ENCODE results near the gene TRAF3IP1. TPM values are rescaled to one million over a fixed set of nuclear protein-coding genes. Genes with fewer than 3 reads are reported as not detected.
A peak's percentile ranks its signal among the peaks of the same experiment; 100 is the strongest.

Gene TRAF3IP1
- polyA plus RNA-seq, 1 donor from 2014 or later = 12.5 TPM

- Histone ChIP-seq H2AFZ (ENCODE audit: low read depth, low read length) (no peak overlapping the region), H3K36me3 (ENCODE audit: insufficient read depth, low read length) (peaks cover 11% of the 10 kb centered on the region), H3K27me3 (ENCODE audit: insufficient read depth, low read depth, low read length) (no peaks in the 10 kb centered on the region), H3K27ac (ENCODE audit: low read length) (no peak overlapping the region), H3F3A (ENCODE audit: insufficient read depth, low read length, poor library complexity, severe bottlenecking) (no peaks in the 10 kb centered on the region), H3K79me2 (replicated peaks; ENCODE audit: insufficient read depth, low read length) (peaks cover 46% of the 10 kb centered on the region), H3K4me3 (ENCODE audit: low read length) (peak overlapping the region; percentile 92), H3K9me2 (ENCODE audit: insufficient read depth, low read length) (no peaks in the 10 kb centered on the region), H4K20me1 (ENCODE audit: insufficient read depth) (no peaks in the 10 kb centered on the region), H3K9me3 (ENCODE audit: low read length) (no peaks in the 10 kb centered on the region), H3K9ac (ENCODE audit: low read length) (no peak overlapping the region), H3K4me2 (ENCODE audit: low read length) (no peak overlapping the region)
- TF ChIP-seq EP300 (conservative IDR thresholded peaks at IDR 0.05; ENCODE audit: poor library complexity, severe bottlenecking) (no peak), TAF1 (IDR thresholded peaks at IDR 0.05; ENCODE audit: low read depth) (no peak), CTCF (IDR thresholded peaks at IDR 0.05; ENCODE audit: poor library complexity, severe bottlenecking) (no peak), RAD21 (conservative IDR thresholded peaks at IDR 0.05) (no peak), POLR2AphosphoS5 (IDR thresholded peaks at IDR 0.05) (no peak), REST (IDR thresholded peaks at IDR 0.05; ENCODE audit: borderline replicate concordance) (no peak), SMC3 (conservative IDR thresholded peaks at IDR 0.05; ENCODE audit: poor library complexity) (no peak), EZH2 (IDR thresholded peaks at IDR 0.05; ENCODE audit: borderline replicate concordance, insufficient read depth, low read length, poor library complexity, severe bottlenecking) (no peak), MXI1 (conservative IDR thresholded peaks at IDR 0.05; ENCODE audit: poor library complexity, severe bottlenecking) (no peak)
Observed at GRCh38 chr2:238428866-238429265, 108.5 kb downstream of the TRAF3IP1 start.

- no peak overlapping the region for H3K9ac ChIP-seq (ENCODE audit: low read length)
- TF ChIP-seq EZH2 (IDR thresholded peaks at IDR 0.05; ENCODE audit: borderline replicate concordance, insufficient read depth, low read length, poor library complexity, severe bottlenecking) = no peak
- TF ChIP-seq CTCF (IDR thresholded peaks at IDR 0.05; ENCODE audit: poor library complexity, severe bottlenecking) = no peak
- TF ChIP-seq TAF1 (IDR thresholded peaks at IDR 0.05; ENCODE audit: low read depth) = no peak
- no peak for TF ChIP-seq REST (IDR thresholded peaks at IDR 0.05; ENCODE audit: borderline replicate concordance)
- no peak for TF ChIP-seq MXI1 (conservative IDR thresholded peaks at IDR 0.05; ENCODE audit: poor library complexity, severe bottlenecking)
- TF ChIP-seq SMC3 (conservative IDR thresholded peaks at IDR 0.05; ENCODE audit: poor library complexity) = no peak
- no peak for TF ChIP-seq RAD21 (conservative IDR thresholded peaks at IDR 0.05)
- no peak for TF ChIP-seq POLR2AphosphoS5 (IDR thresholded peaks at IDR 0.05)
- no peak for TF ChIP-seq EP300 (conservative IDR thresholded peaks at IDR 0.05; ENCODE audit: poor library complexity, severe bottlenecking)
- no peaks in the 10 kb centered on the region for H3K27me3 ChIP-seq (ENCODE audit: insufficient read depth, low read depth, low read length)
- no peak overlapping the region for H3K27ac ChIP-seq (ENCODE audit: low read length)
- peaks cover 19% of the 10 kb centered on the region for H3K36me3 ChIP-seq (ENCODE audit: insufficient read depth, low read length)
- H3K4me3 ChIP-seq (ENCODE audit: low read length) = no peak overlapping the region
- H3K79me2 ChIP-seq (replicated peaks; ENCODE audit: insufficient read depth, low read length) = peaks cover 46% of the 10 kb centered on the region
- H3K9me2 ChIP-seq (ENCODE audit: insufficient read depth, low read length) = no peaks in the 10 kb centered on the region
- no peak overlapping the region for H3K4me2 ChIP-seq (ENCODE audit: low read length)
- H4K20me1 ChIP-seq (ENCODE audit: insufficient read depth) = no peaks in the 10 kb centered on the region
- H3K9me3 ChIP-seq (ENCODE audit: low read length) = no peaks in the 10 kb centered on the region
- no peak overlapping the region for H2AFZ ChIP-seq (ENCODE audit: low read depth, low read length)
- H3F3A ChIP-seq (ENCODE audit: insufficient read depth, low read length, poor library complexity, severe bottlenecking) = no peaks in the 10 kb centered on the region
Observed at GRCh38 chr2:238430781-238431180, 110.5 kb downstream of the TRAF3IP1 start.

All from neural cell (in vitro differentiated cells).